OCI-LY3 (cell line): Measurements from ENCODE around the gene PXDN.
"Not testable (repeated sequence)": the region's sequence is repeated elsewhere in the genome, so short reads cannot be mapped to it uniquely, and the experiment has no call there.

Experiments used
- H2AFZ ChIP-seq: fragments of 200-600, 300-600 bp; shearing (Covaris generic); 2 replicates; pipeline ENCODE4 v1.6.0; 2014; ENCODE audit warnings: antibody characterized with exemption, low read depth, low read length
- H3K27ac ChIP-seq: fragments of 200-600, 300-600 bp; sonication (generic); 2 replicates; pipeline ENCODE4 v1.5.1; 2014; ENCODE audit warnings: mild to moderate bottlenecking, low read length, moderate library complexity, mixed read lengths
- H3K27me3 ChIP-seq: fragments of 200-600, 300-600 bp; sonication (generic); 2 replicates; pipeline ENCODE4 v1.6.1; 2014; ENCODE audit warnings: low read depth, low read length, mixed read lengths
- H3K36me3 ChIP-seq: fragments of 200-600, 300-600 bp; sonication (generic); replicated peaks from 2 replicates; pipeline ENCODE3; 2014; ENCODE audit warnings: low read depth, low read length, mixed read lengths
- H3K4me1 ChIP-seq: fragments of 300-600, 200-600 bp; sonication (generic); 2 replicates; pipeline ENCODE4 v1.6.1; 2014; ENCODE audit warnings: low read length, mixed read lengths
- H3K4me2 ChIP-seq: fragments of 200-600, 300-600 bp; sonication (generic); 2 replicates; pipeline ENCODE4 v1.6.1; 2014; ENCODE audit warnings: low read length, mixed read lengths
- H3K4me3 ChIP-seq: fragments of 300-600, 200-600 bp; sonication (generic); 2 replicates; pipeline ENCODE4 v1.5.1; 2014; ENCODE audit warnings: antibody characterized with exemption, mild to moderate bottlenecking, low read length, moderate library complexity
- H3K79me2 ChIP-seq: fragments of 300-600, 200-600 bp; shearing (Covaris generic); 2 replicates; pipeline ENCODE4 v1.6.1; 2014; ENCODE audit warnings: mild to moderate bottlenecking, low read length, mixed read lengths
- H3K9ac ChIP-seq: fragments of 300-600, 200-600 bp; shearing (Covaris generic); 2 replicates; pipeline ENCODE4 v1.6.0; 2014; ENCODE audit warnings: mild to moderate bottlenecking, low read length, moderate library complexity
- H3K9me3 ChIP-seq: fragments of 200-600, 300-600 bp; shearing (Covaris generic); 2 replicates; pipeline ENCODE4 v1.6.1; 2014; ENCODE audit warnings: low read length, mixed read lengths; ENCODE audit not compliant: insufficient read depth
- H4K20me1 ChIP-seq: fragments of 200-600, 300-600 bp; sonication (generic); 2 replicates; pipeline ENCODE4 v1.6.1; 2016; ENCODE audit warnings: low read length, mixed read lengths; ENCODE audit not compliant: insufficient read depth
- EZH2phosphoT487 ChIP-seq: fragments of 200-600 bp; shearing (Covaris generic); IDR thresholded peaks from 2 replicates; pipeline ENCODE4 v1.6.1; 2018; ENCODE audit warnings: antibody characterized with exemption, mixed run types, low read depth
- TF ChIP-seq, protein P1 (sequence below): fragments of 200-600, 300-600 bp; sonication (generic); IDR thresholded peaks from 2 replicates; pipeline ENCODE4 v1.5.1; 2014; ENCODE audit warnings: antibody characterized with exemption, low read length, low read depth

PXDN gene

GRCh38 chr2:1758774-1759610 lies 14.7 kb upstream of the PXDN start:
- H3K36me3 ChIP-seq = no peaks in the 10 kb centered on the region
- no peak overlapping the region for H3K4me3 ChIP-seq
- no peak overlapping the region for H3K27ac ChIP-seq
- no peaks in the 10 kb centered on the region for H3K4me1 ChIP-seq
- no peaks in the 10 kb centered on the region for H3K9me3 ChIP-seq
- H4K20me1 ChIP-seq = no peaks in the 10 kb centered on the region
- TF ChIP-seq EZH2phosphoT487 = no peak
- H2AFZ ChIP-seq = no peak overlapping the region
- no peak overlapping the region for H3K4me2 ChIP-seq
- no peaks in the 10 kb centered on the region for H3K27me3 ChIP-seq
- no peak overlapping the region for H3K9ac ChIP-seq
- no peaks in the 10 kb centered on the region for H3K79me2 ChIP-seq

DNA sequence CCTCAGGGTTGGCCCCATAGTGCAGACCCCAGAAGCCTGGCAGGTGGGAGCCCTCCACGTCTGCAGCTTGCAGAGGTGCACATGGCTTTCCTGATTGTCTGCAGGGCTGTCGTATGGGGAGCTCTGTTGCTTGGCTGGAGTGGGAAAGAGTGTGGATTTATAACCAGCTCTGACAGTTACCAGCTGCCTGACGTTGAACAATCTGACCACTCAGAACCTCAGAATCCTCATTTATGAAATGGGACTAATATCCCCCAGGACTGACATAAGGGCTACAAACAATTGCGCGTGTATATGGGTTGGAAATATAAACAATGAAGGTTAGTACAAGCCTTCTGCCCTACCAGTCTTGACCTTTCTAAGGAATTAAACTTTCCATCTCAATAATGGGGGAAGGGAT lies 13.9 kb upstream of the PXDN start:
- TF ChIP-seq, protein P1, sequence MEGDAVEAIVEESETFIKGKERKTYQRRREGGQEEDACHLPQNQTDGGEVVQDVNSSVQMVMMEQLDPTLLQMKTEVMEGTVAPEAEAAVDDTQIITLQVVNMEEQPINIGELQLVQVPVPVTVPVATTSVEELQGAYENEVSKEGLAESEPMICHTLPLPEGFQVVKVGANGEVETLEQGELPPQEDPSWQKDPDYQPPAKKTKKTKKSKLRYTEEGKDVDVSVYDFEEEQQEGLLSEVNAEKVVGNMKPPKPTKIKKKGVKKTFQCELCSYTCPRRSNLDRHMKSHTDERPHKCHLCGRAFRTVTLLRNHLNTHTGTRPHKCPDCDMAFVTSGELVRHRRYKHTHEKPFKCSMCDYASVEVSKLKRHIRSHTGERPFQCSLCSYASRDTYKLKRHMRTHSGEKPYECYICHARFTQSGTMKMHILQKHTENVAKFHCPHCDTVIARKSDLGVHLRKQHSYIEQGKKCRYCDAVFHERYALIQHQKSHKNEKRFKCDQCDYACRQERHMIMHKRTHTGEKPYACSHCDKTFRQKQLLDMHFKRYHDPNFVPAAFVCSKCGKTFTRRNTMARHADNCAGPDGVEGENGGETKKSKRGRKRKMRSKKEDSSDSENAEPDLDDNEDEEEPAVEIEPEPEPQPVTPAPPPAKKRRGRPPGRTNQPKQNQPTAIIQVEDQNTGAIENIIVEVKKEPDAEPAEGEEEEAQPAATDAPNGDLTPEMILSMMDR = no peak
- no peak for TF ChIP-seq EZH2phosphoT487
- Histone ChIP-seq H3K9me3 (no peaks in the 10 kb centered on the region), H3K4me1 (peaks cover 2% of the 10 kb centered on the region), H3K4me3 (no peak overlapping the region), H3K9ac (no peak overlapping the region), H2AFZ (no peak overlapping the region), H3K27ac (no peak overlapping the region), H3K4me2 (no peak overlapping the region), H3K79me2 (no peaks in the 10 kb centered on the region), H3K36me3 (no peaks in the 10 kb centered on the region), H4K20me1 (no peaks in the 10 kb centered on the region), H3K27me3 (no peaks in the 10 kb centered on the region)

DNA sequence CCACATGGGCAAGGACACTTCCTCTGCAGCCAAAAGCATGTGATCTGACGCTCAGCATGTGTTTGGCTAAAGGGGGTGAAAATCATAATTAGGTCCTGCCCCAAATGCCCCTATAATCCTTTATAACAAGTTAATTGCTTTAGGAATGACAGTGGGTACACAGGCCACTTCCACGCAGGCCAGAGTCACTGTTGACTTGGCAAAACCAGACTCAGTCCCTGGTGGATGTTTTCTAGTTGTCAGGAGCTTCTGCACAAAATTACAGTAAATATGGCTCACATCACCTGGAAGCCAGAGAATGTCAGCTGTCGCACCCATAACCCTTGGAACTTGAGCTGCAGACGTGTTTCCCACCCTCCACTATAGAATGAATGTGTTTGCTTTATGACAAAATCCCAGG lies 13.3 kb upstream of the PXDN start:
- H3K79me2 ChIP-seq = no peaks in the 10 kb centered on the region
- H3K9me3 ChIP-seq = no peaks in the 10 kb centered on the region
- H3K4me2 ChIP-seq = no peak overlapping the region
- no peaks in the 10 kb centered on the region for H3K27me3 ChIP-seq
- no peak overlapping the region for H2AFZ ChIP-seq
- no peak overlapping the region for H3K9ac ChIP-seq
- H3K36me3 ChIP-seq = no peaks in the 10 kb centered on the region
- no peak overlapping the region for H3K27ac ChIP-seq
- H4K20me1 ChIP-seq = no peaks in the 10 kb centered on the region
- no peak overlapping the region for H3K4me3 ChIP-seq
- H3K4me1 ChIP-seq = peaks cover 8% of the 10 kb centered on the region
- TF ChIP-seq, protein P1 = no peak
- TF ChIP-seq EZH2phosphoT487 = no peak

DNA sequence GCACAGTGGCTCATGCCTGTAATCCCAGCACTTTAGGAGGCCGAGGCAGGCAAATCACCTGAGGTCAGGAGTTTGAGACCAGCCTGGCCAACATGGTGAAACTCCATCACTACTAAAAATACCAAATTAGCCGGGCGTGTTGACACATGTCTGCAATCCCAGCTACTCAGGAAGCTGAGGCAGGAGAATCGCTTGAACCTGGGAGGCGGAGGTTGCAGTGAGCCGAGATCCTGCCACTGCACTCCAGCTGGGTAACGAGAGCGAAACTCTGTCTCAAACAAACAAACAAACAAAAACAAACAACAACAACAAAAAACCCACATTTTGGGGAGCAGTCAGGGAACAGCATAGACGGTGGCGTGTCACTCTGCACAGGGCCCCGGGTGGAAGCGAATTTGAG lies 12.8 kb upstream of the PXDN start:
- not testable (repeated sequence) for H4K20me1 ChIP-seq, H3K9ac ChIP-seq, H3K4me2 ChIP-seq, H3K36me3 ChIP-seq, H2AFZ ChIP-seq, H3K9me3 ChIP-seq, H3K4me3 ChIP-seq, H3K27ac ChIP-seq, H3K79me2 ChIP-seq, H3K27me3 ChIP-seq
- peaks cover 12% of the 10 kb centered on the region for H3K4me1 ChIP-seq

GRCh38 chr2:1756456-1756855 lies 12.1 kb upstream of the PXDN start:
- H3K4me3 ChIP-seq = no peak overlapping the region
- H3K4me2 ChIP-seq = no peak overlapping the region
- H3K9me3 ChIP-seq = no peaks in the 10 kb centered on the region
- no peak overlapping the region for H3K9ac ChIP-seq
- no peak overlapping the region for H3K27ac ChIP-seq
- no peaks in the 10 kb centered on the region for H3K27me3 ChIP-seq
- TF ChIP-seq, protein P1 = no peak
- no peak for TF ChIP-seq EZH2phosphoT487
- no peak overlapping the region for H2AFZ ChIP-seq
- no peaks in the 10 kb centered on the region for H3K36me3 ChIP-seq
- H3K79me2 ChIP-seq = no peaks in the 10 kb centered on the region
- H4K20me1 ChIP-seq = no peaks in the 10 kb centered on the region
- peaks cover 19% of the 10 kb centered on the region for H3K4me1 ChIP-seq
